ENCODE data around the gene EHF.

DNA sequence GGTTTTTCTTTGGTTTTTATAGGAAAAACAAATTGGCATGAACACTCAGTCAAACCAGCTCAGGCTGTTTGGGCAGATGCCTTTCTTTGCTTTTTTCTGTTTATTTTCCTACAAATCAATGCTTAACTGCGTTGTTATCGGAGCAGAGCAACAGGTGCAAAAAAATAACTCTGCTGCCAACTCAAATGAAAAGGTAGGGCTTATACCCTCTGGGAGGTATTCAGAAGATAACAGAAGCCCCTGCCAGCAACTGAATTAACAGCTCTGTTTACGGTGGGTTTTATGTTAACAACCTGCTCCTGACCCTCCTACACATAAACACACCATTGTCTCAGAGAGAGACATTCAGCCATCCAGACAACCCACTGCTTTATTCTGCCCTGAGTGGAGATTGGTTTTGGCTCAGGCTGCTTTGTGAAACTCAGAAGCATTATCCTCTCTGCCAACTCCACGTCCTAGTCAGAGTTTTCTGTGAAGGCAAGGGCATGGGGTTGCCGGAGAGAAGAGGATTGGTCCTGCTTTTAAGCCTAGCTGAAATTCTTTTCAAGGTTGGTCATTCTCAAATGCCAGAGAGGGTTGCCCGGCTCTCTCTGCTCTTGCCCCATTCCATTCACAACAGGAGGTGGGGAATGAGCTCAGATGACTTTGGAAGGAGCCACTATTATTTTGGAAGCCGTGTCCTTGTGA, 11.4 kb downstream of the EHF start:
- TF ChIP-seq SP1 (IDR thresholded peaks at IDR 0.05) (no peak), ZNF384 (IDR thresholded peaks at IDR 0.05) (no peak), HDGF (IDR thresholded peaks at IDR 0.05; ENCODE audit: borderline replicate concordance) (no peak), BHLHE40 (IDR thresholded peaks at IDR 0.05; ENCODE audit: borderline replicate concordance) (no peak), NFRKB (IDR thresholded peaks at IDR 0.05) (no peak), FOXM1 (IDR thresholded peaks at IDR 0.05; ENCODE audit: borderline replicate concordance) (no peak), L3MBTL2 (conservative IDR thresholded peaks at IDR 0.05) (no peak), TARDBP (IDR thresholded peaks at IDR 0.05) (no peak)
- TF ChIP-seq, protein P1, sequence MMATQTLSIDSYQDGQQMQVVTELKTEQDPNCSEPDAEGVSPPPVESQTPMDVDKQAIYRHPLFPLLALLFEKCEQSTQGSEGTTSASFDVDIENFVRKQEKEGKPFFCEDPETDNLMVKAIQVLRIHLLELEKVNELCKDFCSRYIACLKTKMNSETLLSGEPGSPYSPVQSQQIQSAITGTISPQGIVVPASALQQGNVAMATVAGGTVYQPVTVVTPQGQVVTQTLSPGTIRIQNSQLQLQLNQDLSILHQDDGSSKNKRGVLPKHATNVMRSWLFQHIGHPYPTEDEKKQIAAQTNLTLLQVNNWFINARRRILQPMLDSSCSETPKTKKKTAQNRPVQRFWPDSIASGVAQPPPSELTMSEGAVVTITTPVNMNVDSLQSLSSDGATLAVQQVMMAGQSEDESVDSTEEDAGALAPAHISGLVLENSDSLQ (IDR thresholded peaks at IDR 0.05) = no peak
